IPS-NIHi7 (cell line): ENCODE results near the gene HMOX1.
"Not testable (repeated sequence)": the region's sequence is repeated elsewhere in the genome, so short reads cannot be mapped to it uniquely, and the experiment has no call there.

Experiments used
- DNase-seq: peaks from one replicate; pipeline ENCODE4 v3.0.0; 2012; ENCODE audit warnings: mixed read lengths; ENCODE audit errors: extremely low spot score

Gene HMOX1

GRCh38 chr22:35434061-35434710 is 53.3 kb downstream of the HMOX1 start:
- DNase-seq, result no peak

DNA sequence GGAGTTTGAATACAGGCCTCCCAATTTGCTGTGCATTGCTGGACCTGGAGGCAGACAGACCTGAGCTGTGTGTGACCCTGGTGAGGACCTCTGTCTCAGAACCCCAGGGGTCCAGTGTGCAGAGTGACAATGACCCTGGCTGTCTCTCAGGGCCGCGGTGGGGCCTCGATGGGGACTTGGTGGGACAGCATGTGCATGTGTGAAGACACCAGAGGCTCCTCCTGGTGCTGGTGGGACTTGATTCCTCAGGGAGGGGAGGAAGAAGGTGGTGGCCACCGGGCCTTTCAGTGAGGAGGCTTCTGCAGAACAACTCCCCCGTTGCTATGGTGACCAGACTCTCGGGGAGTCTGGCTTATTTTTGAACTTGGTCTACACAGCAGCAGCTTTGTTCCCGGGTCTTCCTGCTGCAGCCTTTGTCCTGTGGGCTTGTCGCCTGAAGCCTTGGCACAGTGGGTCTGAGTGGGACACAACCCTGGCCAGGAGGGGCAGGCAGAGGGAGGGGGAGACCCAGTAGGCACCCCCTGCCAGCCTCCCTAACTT is 54.4 kb downstream of the HMOX1 start:
- DNase-seq, result no peak

DNA sequence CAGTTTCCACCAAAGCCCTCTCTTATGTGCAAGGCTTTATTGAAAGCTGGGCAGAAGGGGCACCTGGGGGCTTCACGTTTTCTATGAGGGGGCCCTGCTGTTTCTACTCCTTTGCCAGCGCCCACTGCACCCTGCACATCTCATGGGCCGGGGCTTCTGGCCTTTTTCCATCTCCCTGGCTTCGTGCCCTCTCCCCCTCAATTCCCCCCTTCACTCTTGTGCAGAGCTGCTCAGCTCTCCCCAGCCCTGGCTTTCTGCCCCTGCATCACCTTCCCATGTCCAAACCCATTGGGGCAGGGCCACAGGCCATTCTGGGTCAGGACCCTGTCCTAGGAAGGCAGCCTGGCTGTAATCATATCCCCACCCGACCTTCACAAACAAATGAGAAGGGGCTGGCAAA is 55.5 kb downstream of the HMOX1 start:
- DNase-seq, result no peak

- peak; percentile 85 for DNase-seq
Observed at GRCh38 chr22:35437049-35437448, 56.2 kb downstream of the HMOX1 start.

GRCh38 chr22:35438673-35439364 is 57.9 kb downstream of the HMOX1 start:
- DNase-seq, result not testable (repeated sequence)

DNA sequence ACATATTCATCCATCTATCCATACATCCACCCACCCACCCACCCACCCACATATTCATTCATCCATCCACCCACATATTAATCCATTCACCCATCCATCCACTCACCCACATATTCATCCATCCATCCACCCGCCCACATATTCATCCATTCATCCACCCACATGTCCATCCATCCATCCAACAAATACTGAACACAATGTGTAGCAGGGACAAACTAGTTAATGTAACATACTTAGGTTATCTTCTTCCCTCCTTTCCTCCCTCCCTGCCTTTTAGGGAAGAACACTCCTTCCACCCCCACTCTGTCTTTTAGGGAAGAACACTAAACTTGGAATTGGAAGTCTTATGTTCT is 58.4 kb downstream of the HMOX1 start:
- no peak for DNase-seq

DNA sequence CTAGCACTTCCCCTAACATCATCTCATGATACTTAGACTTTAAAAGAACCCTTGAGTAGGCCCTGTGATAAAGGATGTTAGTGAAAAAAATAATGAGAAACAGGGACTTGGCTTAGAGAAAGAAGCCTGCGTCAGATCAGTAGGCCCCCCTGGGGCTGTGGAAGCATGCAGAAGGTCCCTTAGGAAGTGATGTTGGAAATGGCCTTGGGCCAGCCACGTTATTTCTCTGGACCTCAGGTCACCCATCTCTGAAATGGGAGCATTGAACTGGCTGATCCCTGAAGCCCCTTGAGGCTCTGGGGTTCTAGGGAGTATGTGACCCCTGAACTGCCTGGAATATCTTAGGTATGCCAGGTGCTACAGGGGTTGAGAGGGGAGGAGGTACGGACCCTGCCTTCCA is 59.2 kb downstream of the HMOX1 start:
- no peak for DNase-seq

DNA sequence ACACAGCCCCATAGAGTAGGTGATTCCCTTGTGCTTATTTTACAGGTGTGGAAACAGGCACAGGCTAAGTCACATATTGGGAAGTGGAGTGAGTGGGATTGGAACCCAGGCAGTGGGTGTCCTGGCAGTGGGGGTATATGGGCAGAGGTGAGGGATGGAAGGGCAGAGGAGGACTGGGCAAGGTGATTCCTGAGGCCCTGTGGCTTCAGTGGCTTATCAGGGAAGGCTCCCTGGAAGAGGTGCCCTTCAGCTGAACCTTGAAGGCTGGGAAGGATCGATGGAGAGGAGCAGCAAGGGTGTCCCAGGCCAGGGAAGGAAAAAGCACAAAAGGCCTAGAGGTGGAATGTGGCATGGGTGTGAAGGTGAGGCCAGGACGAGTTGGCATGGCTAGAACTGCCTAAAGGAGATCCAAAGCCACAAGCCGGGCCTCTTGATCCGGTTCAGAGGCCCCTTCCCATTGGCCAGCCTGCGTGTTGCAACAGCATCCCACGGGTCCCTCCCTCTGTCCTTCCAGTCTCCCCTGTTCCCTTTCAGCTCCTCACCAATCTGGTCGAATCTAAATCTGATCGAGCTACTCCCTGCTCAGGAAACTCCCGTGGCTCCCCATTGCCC is 60.7 kb downstream of the HMOX1 start:
- DNase-seq, result no peak

- DNase-seq, result no peak
Observed at GRCh38 chr22:35442471-35442870, 61.6 kb downstream of the HMOX1 start.

- DNase-seq, result no peak
Observed at GRCh38 chr22:35443338-35443737, 62.4 kb downstream of the HMOX1 start.
